Mammary microvascular endothelial cell (primary cell): ENCODE measurements around the gene COPA. TPM values are rescaled to one million over a fixed set of nuclear protein-coding genes. Genes with fewer than 3 reads are reported as not detected.

Experiments
- total RNA-seq: library from RNA; depleted of rRNA; stranded (reverse); fragments of >200 nt; gene quantifications from 2 replicates; pipeline ENCODE4 v1.2.3, GENCODE V29; 2015

Gene COPA
- total RNA-seq = 114 and 125 TPM in 2 replicates

GRCh38 chr1:160342953-160343869, at the start of gene COPA, which contains the start of gene NCSTN:
Gene COPA, minus strand, starts transcription at chr1:160343250. Its CDS starts 80 bp downstream, at chr1:160343170.
Gene NCSTN, plus strand, starts transcription at chr1:160343383. Its CDS starts 14 bp downstream, at chr1:160343397.

GRCh38 chr1:160366731-160367515, 23.9 kb upstream of the COPA start, which contains the start of gene NHLH1:
Gene NHLH1, plus strand, starts transcription at chr1:160367071. Its CDS starts 3,661 bp downstream, at chr1:160370732.

GRCh38 chr1:160284782-160285344, 58.2 kb downstream of the COPA start, which contains the start of gene PEX19:
Gene PEX19, minus strand, starts transcription at chr1:160285133. Its CDS starts 9 bp downstream, at chr1:160285124.

GRCh38 chr1:160261893-160262794, 80.9 kb downstream of the COPA start, which contains the start of gene DCAF8:
Gene DCAF8, minus strand, starts transcription at chr1:160262549. Its CDS starts 18,541 bp downstream, at chr1:160244008.

Other genes with a start within 250 kb of the COPA start
- 7.1 and 7.4 TPM in 2 replicates for gene IGSF8, start 244.6 kb downstream of the COPA start, total RNA-seq
- not detected in 2 replicates for gene ATP1A2, start 227.5 kb downstream of the COPA start, total RNA-seq
- gene ATP1A4, start 191.6 kb downstream of the COPA start, total RNA-seq = not detected in 2 replicates
- not detected in 2 replicates for gene CASQ1, start 152.7 kb downstream of the COPA start, total RNA-seq
- gene PEA15, start 137.9 kb downstream of the COPA start, total RNA-seq = 143 TPM in 2 replicates
- gene DCAF8, start 80.7 kb downstream of the COPA start, total RNA-seq = 43.9 and 49.2 TPM in 2 replicates
- gene PEX19, start 58.1 kb downstream of the COPA start, total RNA-seq = 28.4 and 29.1 TPM in 2 replicates
- 71.8 and 79.2 TPM in 2 replicates for gene NCSTN, start 133 bp upstream of the COPA start, total RNA-seq
- 0.13 TPM in 1 of 2 replicates, not detected in the other for gene NHLH1, start 23.8 kb upstream of the COPA start, total RNA-seq
- gene VANGL2, start 57.3 kb upstream of the COPA start, total RNA-seq = not detected in 2 replicates
- not detected in 2 replicates for gene SLAMF6, start 180.0 kb upstream of the COPA start, total RNA-seq
- gene CD84, start 236.2 kb upstream of the COPA start, total RNA-seq = not detected in 2 replicates